ENCODE measurements around the gene ATP6V0A1. TPM values are rescaled to one million over a fixed set of nuclear protein-coding genes. Genes with fewer than 3 reads are reported as not detected.

The ATP6V0A1 gene
- total RNA-seq, 1 experiment from 2014 or later, result 53.4 TPM

DNA sequence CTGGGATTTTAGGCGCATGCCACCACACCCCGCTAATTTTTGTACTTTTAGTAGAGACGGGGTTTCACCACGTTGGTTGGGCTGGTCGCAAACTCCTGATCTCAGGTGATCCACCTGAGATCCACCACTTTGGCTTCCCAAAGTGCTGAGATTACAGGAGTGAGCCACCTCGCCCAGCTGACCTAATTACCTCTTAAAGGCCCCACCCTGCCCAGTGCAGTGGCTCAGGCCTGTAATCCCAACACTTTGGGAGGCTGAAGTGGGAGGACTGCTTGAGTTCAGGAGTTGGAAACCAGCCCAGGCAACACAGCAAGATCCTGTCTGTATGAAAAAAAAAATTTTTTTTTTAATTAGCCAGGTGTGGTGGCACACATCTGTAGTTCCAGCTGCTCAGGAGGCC, 100.4 kb downstream of the ATP6V0A1 start:
- POLR2A ChIA-PET, result no interaction called here
- ATAC-seq (no peak), DNase-seq (ENCODE audit: low read depth, low spot score) (no peak)
- TF ChIP-seq, protein P1, sequence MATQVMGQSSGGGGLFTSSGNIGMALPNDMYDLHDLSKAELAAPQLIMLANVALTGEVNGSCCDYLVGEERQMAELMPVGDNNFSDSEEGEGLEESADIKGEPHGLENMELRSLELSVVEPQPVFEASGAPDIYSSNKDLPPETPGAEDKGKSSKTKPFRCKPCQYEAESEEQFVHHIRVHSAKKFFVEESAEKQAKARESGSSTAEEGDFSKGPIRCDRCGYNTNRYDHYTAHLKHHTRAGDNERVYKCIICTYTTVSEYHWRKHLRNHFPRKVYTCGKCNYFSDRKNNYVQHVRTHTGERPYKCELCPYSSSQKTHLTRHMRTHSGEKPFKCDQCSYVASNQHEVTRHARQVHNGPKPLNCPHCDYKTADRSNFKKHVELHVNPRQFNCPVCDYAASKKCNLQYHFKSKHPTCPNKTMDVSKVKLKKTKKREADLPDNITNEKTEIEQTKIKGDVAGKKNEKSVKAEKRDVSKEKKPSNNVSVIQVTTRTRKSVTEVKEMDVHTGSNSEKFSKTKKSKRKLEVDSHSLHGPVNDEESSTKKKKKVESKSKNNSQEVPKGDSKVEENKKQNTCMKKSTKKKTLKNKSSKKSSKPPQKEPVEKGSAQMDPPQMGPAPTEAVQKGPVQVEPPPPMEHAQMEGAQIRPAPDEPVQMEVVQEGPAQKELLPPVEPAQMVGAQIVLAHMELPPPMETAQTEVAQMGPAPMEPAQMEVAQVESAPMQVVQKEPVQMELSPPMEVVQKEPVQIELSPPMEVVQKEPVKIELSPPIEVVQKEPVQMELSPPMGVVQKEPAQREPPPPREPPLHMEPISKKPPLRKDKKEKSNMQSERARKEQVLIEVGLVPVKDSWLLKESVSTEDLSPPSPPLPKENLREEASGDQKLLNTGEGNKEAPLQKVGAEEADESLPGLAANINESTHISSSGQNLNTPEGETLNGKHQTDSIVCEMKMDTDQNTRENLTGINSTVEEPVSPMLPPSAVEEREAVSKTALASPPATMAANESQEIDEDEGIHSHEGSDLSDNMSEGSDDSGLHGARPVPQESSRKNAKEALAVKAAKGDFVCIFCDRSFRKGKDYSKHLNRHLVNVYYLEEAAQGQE (IDR thresholded peaks at IDR 0.05; ENCODE audit: insufficient read depth in 1 of 2, low read depth in 2 of 2, low read length in 1 of 2), result no peak
- TF ChIP-seq, protein P2, sequence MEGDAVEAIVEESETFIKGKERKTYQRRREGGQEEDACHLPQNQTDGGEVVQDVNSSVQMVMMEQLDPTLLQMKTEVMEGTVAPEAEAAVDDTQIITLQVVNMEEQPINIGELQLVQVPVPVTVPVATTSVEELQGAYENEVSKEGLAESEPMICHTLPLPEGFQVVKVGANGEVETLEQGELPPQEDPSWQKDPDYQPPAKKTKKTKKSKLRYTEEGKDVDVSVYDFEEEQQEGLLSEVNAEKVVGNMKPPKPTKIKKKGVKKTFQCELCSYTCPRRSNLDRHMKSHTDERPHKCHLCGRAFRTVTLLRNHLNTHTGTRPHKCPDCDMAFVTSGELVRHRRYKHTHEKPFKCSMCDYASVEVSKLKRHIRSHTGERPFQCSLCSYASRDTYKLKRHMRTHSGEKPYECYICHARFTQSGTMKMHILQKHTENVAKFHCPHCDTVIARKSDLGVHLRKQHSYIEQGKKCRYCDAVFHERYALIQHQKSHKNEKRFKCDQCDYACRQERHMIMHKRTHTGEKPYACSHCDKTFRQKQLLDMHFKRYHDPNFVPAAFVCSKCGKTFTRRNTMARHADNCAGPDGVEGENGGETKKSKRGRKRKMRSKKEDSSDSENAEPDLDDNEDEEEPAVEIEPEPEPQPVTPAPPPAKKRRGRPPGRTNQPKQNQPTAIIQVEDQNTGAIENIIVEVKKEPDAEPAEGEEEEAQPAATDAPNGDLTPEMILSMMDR (IDR thresholded peaks at IDR 0.05), result no peak
- in situ Hi-C loops (cut with HindIII; ENCODE audit: low pct_unique_long_range_greater_than_20kb, low sequenced_read_pairs) (no loop called here), intact Hi-C loops (cut with micrococcal nuclease; ENCODE audit: unreplicated experiment) (no loop called here)
- Histone ChIP-seq H3K9me3 (ENCODE audit: control insufficient read depth, insufficient read depth, low read depth, low read length) (no peaks in the 10 kb centered on the region), H3K36me3 (ENCODE audit: control insufficient read depth, insufficient read depth, low read length) (peaks cover 3% of the 10 kb centered on the region; the same call in 1 of the 2 replicates), H3K27ac (ENCODE audit: low read length) (no peak overlapping the region), H3K4me3 (ENCODE audit: low read depth in 2 of 2, low read length in 2 of 2) (no peak overlapping the region), H3K4me1 (ENCODE audit: control insufficient read depth, insufficient read depth, low read length) (peaks cover 19% of the 10 kb centered on the region), H3K27me3 (ENCODE audit: control insufficient read depth, insufficient read depth, low read length) (no peaks in the 10 kb centered on the region)
- no TSS peak for BruUV-seq (replicated peaks)
- CTCF ChIA-PET, result no interaction called here

DNA sequence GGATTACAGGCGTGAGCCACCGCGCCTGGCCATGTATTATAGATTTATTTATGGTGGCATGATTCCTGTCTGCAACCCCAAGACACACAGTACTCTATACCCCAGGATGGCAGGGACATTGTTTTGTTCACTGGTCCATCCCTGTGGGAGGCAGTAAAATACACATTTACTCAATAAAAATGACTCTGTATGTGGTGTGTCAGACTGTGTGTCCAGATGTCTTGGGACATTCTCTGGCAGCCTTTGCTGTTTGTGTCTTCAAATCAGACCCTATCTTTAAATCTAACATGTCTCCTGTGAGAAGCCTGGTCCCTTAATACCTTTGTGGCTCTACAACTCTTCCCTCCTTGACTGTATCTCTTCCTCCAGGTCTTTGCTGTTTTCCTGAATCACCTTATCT, 101.6 kb downstream of the ATP6V0A1 start:
- no peak overlapping the region for H3K27ac ChIP-seq (ENCODE audit: low read length)
- ChIA-PET CTCF (no interaction called here), POLR2A (no interaction called here)
- ATAC-seq (no peak), DNase-seq (ENCODE audit: low read depth, low spot score) (no peak)
- H3K27me3 ChIP-seq (ENCODE audit: control insufficient read depth, insufficient read depth, low read length), result no peaks in the 10 kb centered on the region
- intact Hi-C loops (cut with micrococcal nuclease; ENCODE audit: unreplicated experiment), result no loop called here
- BruUV-seq (replicated peaks), result no TSS peak
- H3K36me3 ChIP-seq (ENCODE audit: control insufficient read depth, insufficient read depth, low read length), result peaks cover 7% of the 10 kb centered on the region
- no peaks in the 10 kb centered on the region for H3K9me3 ChIP-seq (ENCODE audit: control insufficient read depth, insufficient read depth, low read depth, low read length)
- TF ChIP-seq, protein P1 (IDR thresholded peaks at IDR 0.05; ENCODE audit: insufficient read depth in 1 of 2, low read depth in 2 of 2, low read length in 1 of 2), result no peak
- TF ChIP-seq, protein P2 (IDR thresholded peaks at IDR 0.05), result no peak
- TF ChIP-seq TCF7L2 (IDR thresholded peaks at IDR 0.05; ENCODE audit: low read depth, low read length), result no peak
- no peak for TF ChIP-seq SIN3A (IDR thresholded peaks at IDR 0.05; ENCODE audit: borderline replicate concordance, insufficient read depth, low read depth, low read length)
- H3K4me1 ChIP-seq (ENCODE audit: control insufficient read depth, insufficient read depth, low read length), result peaks cover 23% of the 10 kb centered on the region
- H3K4me3 ChIP-seq (ENCODE audit: low read depth in 2 of 2, low read length in 2 of 2), result no peak overlapping the region
- in situ Hi-C loops (cut with HindIII; ENCODE audit: low pct_unique_long_range_greater_than_20kb, low sequenced_read_pairs), result no loop called here

Measured in Panc1 (cell line).